ENCODE results near the gene PRPF4.
"Not testable (repeated sequence)": the region's sequence is repeated elsewhere in the genome, so short reads cannot be mapped to it uniquely, and the experiment has no call there.

PRPF4 gene

GRCh38 chr9:113267911-113268566 is 7.4 kb upstream of the PRPF4 start:
- no peak for DNase-seq (ENCODE audit: low read depth in 2 of 2)

- no peak for DNase-seq (ENCODE audit: low read depth in 2 of 2)
Measured at GRCh38 chr9:113269355-113269754, 6.1 kb upstream of the PRPF4 start.

- no peak for DNase-seq (ENCODE audit: low read depth in 2 of 2)
Measured at GRCh38 chr9:113269871-113270270, 5.6 kb upstream of the PRPF4 start.

GRCh38 chr9:113274474-113275156 is 843 bp upstream of the PRPF4 start:
- DNase-seq (ENCODE audit: low read depth in 2 of 2) = no peak

- no peak for DNase-seq (ENCODE audit: low read depth in 2 of 2)
Measured at GRCh38 chr9:113278840-113279239, 3.4 kb downstream of the PRPF4 start.

GRCh38 chr9:113281356-113281755 is 5.9 kb downstream of the PRPF4 start:
- DNase-seq (ENCODE audit: low read depth in 2 of 2) = no peak

- no peak for DNase-seq (ENCODE audit: low read depth in 2 of 2)
Measured at GRCh38 chr9:113289091-113289490, 13.6 kb downstream of the PRPF4 start.

GRCh38 chr9:113290052-113290607 is 14.7 kb downstream of the PRPF4 start:
- no peak for DNase-seq (ENCODE audit: low read depth in 2 of 2)

GRCh38 chr9:113293285-113293878 is 17.9 kb downstream of the PRPF4 start:
- DNase-seq (ENCODE audit: low read depth in 2 of 2) = no peak

GRCh38 chr9:113296247-113296646 is 20.8 kb downstream of the PRPF4 start:
- DNase-seq (ENCODE audit: low read depth in 2 of 2) = not testable (repeated sequence)

- no peak for DNase-seq (ENCODE audit: low read depth in 2 of 2)
Measured at GRCh38 chr9:113296796-113297558, 21.5 kb downstream of the PRPF4 start.

- no peak for DNase-seq (ENCODE audit: low read depth in 2 of 2)
Measured at GRCh38 chr9:113298311-113298710, 22.9 kb downstream of the PRPF4 start.

- DNase-seq (ENCODE audit: low read depth in 2 of 2) = no peak
Measured at GRCh38 chr9:113298924-113299770, 23.7 kb downstream of the PRPF4 start.

GRCh38 chr9:113299800-113300292 is 24.4 kb downstream of the PRPF4 start:
- DNase-seq (ENCODE audit: low read depth in 2 of 2) = no peak

- no peak for DNase-seq (ENCODE audit: low read depth in 2 of 2)
Measured at GRCh38 chr9:113301548-113301947, 26.1 kb downstream of the PRPF4 start.

- DNase-seq (ENCODE audit: low read depth in 2 of 2) = no peak
Measured at GRCh38 chr9:113302792-113303418, 27.4 kb downstream of the PRPF4 start, which contains the start of gene RNF183. RNF183 (minus strand) TSS chr9:113303376; CDS start chr9:113298184, 5,192 bp downstream.

- DNase-seq (ENCODE audit: low read depth in 2 of 2) = no peak
Measured at GRCh38 chr9:113306566-113306965, 31.1 kb downstream of the PRPF4 start.

- DNase-seq (ENCODE audit: low read depth in 2 of 2) = no peak
Measured at GRCh38 chr9:113307396-113307975, 32.0 kb downstream of the PRPF4 start.

- DNase-seq (ENCODE audit: low read depth in 2 of 2) = no peak
Measured at GRCh38 chr9:113309204-113309813, 33.9 kb downstream of the PRPF4 start.

- DNase-seq (ENCODE audit: low read depth in 2 of 2) = no peak
Measured at GRCh38 chr9:113310538-113310937, 35.1 kb downstream of the PRPF4 start.

Data from stimulated activated CD8-positive, alpha-beta memory T cell treated with anti-CD3 and anti-CD28 coated beads, Interleukin-7, amount 100 ng/mL, for 4 hours (primary cell).